Measurements from ENCODE around the gene GIPC1.

Gene GIPC1

GRCh38 chr19:14528419-14529253, 32.7 kb upstream of the GIPC1 start:
- H2AK5ac ChIP-seq (ENCODE audit: low read length, severe bottlenecking): no peak overlapping the region
- no peak overlapping the region for H4K91ac ChIP-seq (ENCODE audit: low read length)
- H3K27ac ChIP-seq (ENCODE audit: low read length, poor library complexity, severe bottlenecking): no peak overlapping the region
- H3K14ac ChIP-seq (ENCODE audit: low read length in 2 of 2): no peak overlapping the region
- peak overlapping the region; percentile 86 for H2AFZ ChIP-seq (ENCODE audit: low read depth, low read length)
- WGBS: 54% methylated on average over 39 of the region's 39 CpGs
- H2BK5ac ChIP-seq (ENCODE audit: low read depth, low read length, poor library complexity, severe bottlenecking): no peak overlapping the region
- H3K36me3 ChIP-seq (ENCODE audit: control insufficient read depth in 1 of 2, insufficient read depth in 2 of 2, low read depth in 1 of 2, low read length in 2 of 2): no peaks in the 10 kb centered on the region
- H3K9ac ChIP-seq (ENCODE audit: low read length): peak overlapping the region; percentile 89
- no peaks in the 10 kb centered on the region for H3K27me3 ChIP-seq (ENCODE audit: control insufficient read depth in 1 of 2, insufficient read depth in 1 of 2, low read length in 2 of 2)
- peak overlapping the region in 1 of 2 experiments; percentile 60 for H3K23ac ChIP-seq (ENCODE audit: low read length in 2 of 2)
- H4K8ac ChIP-seq (ENCODE audit: low read length): peak overlapping the region; percentile 85
- peak overlapping the region; percentile 23 to 73 for H2BK12ac ChIP-seq (ENCODE audit: low read length in 2 of 2)
- H2BK120ac ChIP-seq (ENCODE audit: low read depth, low read length): no peak overlapping the region
- no peaks in the 10 kb centered on the region for H3K9me3 ChIP-seq (ENCODE audit: control insufficient read depth, low read length)
- peak overlapping the region; percentile 68 to 84 for H3K4me3 ChIP-seq (ENCODE audit: insufficient read depth in 1 of 2, low read depth in 1 of 2, low read length in 2 of 2)
- peak overlapping the region; percentile 54 to 72 for H3K18ac ChIP-seq (ENCODE audit: low read depth in 1 of 2, low read length in 2 of 2)
- peak overlapping the region in 1 of 2 experiments; percentile 88 for H3K4ac ChIP-seq (ENCODE audit: low read depth in 1 of 2, low read length in 2 of 2)
- no peak for DNase-seq
- H3K4me1 ChIP-seq (ENCODE audit: control insufficient read depth, insufficient read depth, low read depth, low read length): peaks cover 18% of the 10 kb centered on the region
- peak overlapping the region; percentile 83 for H2BK15ac ChIP-seq (ENCODE audit: low read depth, poor library complexity, severe bottlenecking)
- peak overlapping the region; percentile 94 for H3K4me2 ChIP-seq (ENCODE audit: low read length, poor library complexity, severe bottlenecking)
- H3K79me1 ChIP-seq (replicated peaks; ENCODE audit: low read length, poor library complexity, severe bottlenecking): peaks cover 12% of the 10 kb centered on the region

GRCh38 chr19:14526423-14526822, 30.5 kb upstream of the GIPC1 start:
- no peak overlapping the region for H2BK5ac ChIP-seq (ENCODE audit: low read depth, low read length, poor library complexity, severe bottlenecking)
- H4K91ac ChIP-seq (ENCODE audit: low read length): no peak overlapping the region
- no peak overlapping the region for H3K4ac ChIP-seq (ENCODE audit: low read depth in 1 of 2, low read length in 2 of 2)
- peaks cover 9% of the 10 kb centered on the region for H3K79me1 ChIP-seq (replicated peaks; ENCODE audit: low read length, poor library complexity, severe bottlenecking)
- no peak overlapping the region for H4K8ac ChIP-seq (ENCODE audit: low read length)
- H3K23ac ChIP-seq (ENCODE audit: low read length in 2 of 2): no peak overlapping the region
- H3K4me1 ChIP-seq (ENCODE audit: control insufficient read depth, insufficient read depth, low read depth, low read length): peaks cover 13% of the 10 kb centered on the region
- no peak overlapping the region for H2AK5ac ChIP-seq (ENCODE audit: low read length, severe bottlenecking)
- no peak overlapping the region for H3K9ac ChIP-seq (ENCODE audit: low read length)
- no peaks in the 10 kb centered on the region for H3K36me3 ChIP-seq (ENCODE audit: control insufficient read depth in 1 of 2, insufficient read depth in 2 of 2, low read depth in 1 of 2, low read length in 2 of 2)
- WGBS: 97% methylated on average over 3 of the region's 4 CpGs
- no peak overlapping the region for H3K14ac ChIP-seq (ENCODE audit: low read length in 2 of 2)
- no peak overlapping the region for H3K4me2 ChIP-seq (ENCODE audit: low read length, poor library complexity, severe bottlenecking)
- H2BK15ac ChIP-seq (ENCODE audit: low read depth, poor library complexity, severe bottlenecking): no peak overlapping the region
- H3K4me3 ChIP-seq (ENCODE audit: insufficient read depth in 1 of 2, low read depth in 1 of 2, low read length in 2 of 2): no peak overlapping the region
- no peak overlapping the region for H2AFZ ChIP-seq (ENCODE audit: low read depth, low read length)
- no peaks in the 10 kb centered on the region for H3K27me3 ChIP-seq (ENCODE audit: control insufficient read depth in 1 of 2, insufficient read depth in 1 of 2, low read length in 2 of 2)
- H2BK12ac ChIP-seq (ENCODE audit: low read length in 2 of 2): no peak overlapping the region
- DNase-seq: no peak
- no peak overlapping the region for H3K27ac ChIP-seq (ENCODE audit: low read length, poor library complexity, severe bottlenecking)
- no peak overlapping the region for H2BK120ac ChIP-seq (ENCODE audit: low read depth, low read length)
- no peaks in the 10 kb centered on the region for H3K9me3 ChIP-seq (ENCODE audit: control insufficient read depth, low read length)
- no peak overlapping the region for H3K18ac ChIP-seq (ENCODE audit: low read depth in 1 of 2, low read length in 2 of 2)

GRCh38 chr19:14525729-14526128, 29.8 kb upstream of the GIPC1 start:
- H3K27ac ChIP-seq (ENCODE audit: low read length, poor library complexity, severe bottlenecking): no peak overlapping the region
- H4K8ac ChIP-seq (ENCODE audit: low read length): no peak overlapping the region
- WGBS: 54% methylated on average over 5 of the region's 6 CpGs
- H3K79me1 ChIP-seq (replicated peaks; ENCODE audit: low read length, poor library complexity, severe bottlenecking): peaks cover 5% of the 10 kb centered on the region
- no peaks in the 10 kb centered on the region for H3K9me3 ChIP-seq (ENCODE audit: control insufficient read depth, low read length)
- no peak overlapping the region for H2BK15ac ChIP-seq (ENCODE audit: low read depth, poor library complexity, severe bottlenecking)
- no peak overlapping the region for H3K18ac ChIP-seq (ENCODE audit: low read depth in 1 of 2, low read length in 2 of 2)
- no peak overlapping the region for H3K14ac ChIP-seq (ENCODE audit: low read length in 2 of 2)
- no peak overlapping the region for H3K4me3 ChIP-seq (ENCODE audit: insufficient read depth in 1 of 2, low read depth in 1 of 2, low read length in 2 of 2)
- H3K23ac ChIP-seq (ENCODE audit: low read length in 2 of 2): no peak overlapping the region
- H3K27me3 ChIP-seq (ENCODE audit: control insufficient read depth in 1 of 2, insufficient read depth in 1 of 2, low read length in 2 of 2): no peaks in the 10 kb centered on the region
- no peak for DNase-seq
- H2AFZ ChIP-seq (ENCODE audit: low read depth, low read length): no peak overlapping the region
- H3K4me2 ChIP-seq (ENCODE audit: low read length, poor library complexity, severe bottlenecking): no peak overlapping the region
- no peak overlapping the region for H2BK120ac ChIP-seq (ENCODE audit: low read depth, low read length)
- H2BK5ac ChIP-seq (ENCODE audit: low read depth, low read length, poor library complexity, severe bottlenecking): no peak overlapping the region
- H3K4ac ChIP-seq (ENCODE audit: low read depth in 1 of 2, low read length in 2 of 2): no peak overlapping the region
- H3K9ac ChIP-seq (ENCODE audit: low read length): no peak overlapping the region
- peaks cover 11% of the 10 kb centered on the region for H3K4me1 ChIP-seq (ENCODE audit: control insufficient read depth, insufficient read depth, low read depth, low read length)
- no peak overlapping the region for H2AK5ac ChIP-seq (ENCODE audit: low read length, severe bottlenecking)
- H4K91ac ChIP-seq (ENCODE audit: low read length): no peak overlapping the region
- H2BK12ac ChIP-seq (ENCODE audit: low read length in 2 of 2): no peak overlapping the region
- H3K36me3 ChIP-seq (ENCODE audit: control insufficient read depth in 1 of 2, insufficient read depth in 2 of 2, low read depth in 1 of 2, low read length in 2 of 2): no peaks in the 10 kb centered on the region

- H3K9ac ChIP-seq (ENCODE audit: low read length): peak overlapping the region; percentile 50
- no peak overlapping the region for H2AFZ ChIP-seq (ENCODE audit: low read depth, low read length)
- no peak overlapping the region for H3K14ac ChIP-seq (ENCODE audit: low read length in 2 of 2)
- H3K4ac ChIP-seq (ENCODE audit: low read depth in 1 of 2, low read length in 2 of 2): no peak overlapping the region
- no peak overlapping the region for H3K18ac ChIP-seq (ENCODE audit: low read depth in 1 of 2, low read length in 2 of 2)
- WGBS: 92% methylated on average over 3 of the region's 4 CpGs
- H3K27ac ChIP-seq (ENCODE audit: low read length, poor library complexity, severe bottlenecking): peak overlapping the region; percentile 91
- H3K79me1 ChIP-seq (replicated peaks; ENCODE audit: low read length, poor library complexity, severe bottlenecking): no peaks in the 10 kb centered on the region
- H3K23ac ChIP-seq (ENCODE audit: low read length in 2 of 2): no peak overlapping the region
- no peak overlapping the region for H3K4me2 ChIP-seq (ENCODE audit: low read length, poor library complexity, severe bottlenecking)
- H2BK120ac ChIP-seq (ENCODE audit: low read depth, low read length): no peak overlapping the region
- no peak overlapping the region for H4K8ac ChIP-seq (ENCODE audit: low read length)
- no peaks in the 10 kb centered on the region for H3K9me3 ChIP-seq (ENCODE audit: control insufficient read depth, low read length)
- no peak overlapping the region for H2AK5ac ChIP-seq (ENCODE audit: low read length, severe bottlenecking)
- no peak overlapping the region for H2BK5ac ChIP-seq (ENCODE audit: low read depth, low read length, poor library complexity, severe bottlenecking)
- H3K4me3 ChIP-seq (ENCODE audit: insufficient read depth in 1 of 2, low read depth in 1 of 2, low read length in 2 of 2): no peak overlapping the region
- H3K4me1 ChIP-seq (ENCODE audit: control insufficient read depth, insufficient read depth, low read depth, low read length): peaks cover 23% of the 10 kb centered on the region
- H4K91ac ChIP-seq (ENCODE audit: low read length): no peak overlapping the region
- peaks cover 8 to 14% of the 10 kb centered on the region in 2 experiments for H3K36me3 ChIP-seq (ENCODE audit: control insufficient read depth in 1 of 2, insufficient read depth in 2 of 2, low read depth in 1 of 2, low read length in 2 of 2)
- H3K27me3 ChIP-seq (ENCODE audit: control insufficient read depth in 1 of 2, insufficient read depth in 1 of 2, low read length in 2 of 2): no peaks in the 10 kb centered on the region
- no peak for DNase-seq
- H2BK12ac ChIP-seq (ENCODE audit: low read length in 2 of 2): no peak overlapping the region
- no peak overlapping the region for H2BK15ac ChIP-seq (ENCODE audit: low read depth, poor library complexity, severe bottlenecking)
Observed at GRCh38 chr19:14520543-14520942, 24.6 kb upstream of the GIPC1 start.
